Astrocyte (in vitro differentiated cells and primary cell): ENCODE data around the gene ATPAF2. TPM values are rescaled to one million over a fixed set of nuclear protein-coding genes. Genes with fewer than 3 reads are reported as not detected.

Source experiments
- DNase-seq: peaks from one replicate; pipeline ENCODE4 v3.0.0-alpha.2; 2010; ENCODE audit warnings: low read depth
- FAIRE-seq: peaks from 2 replicates; lab custom pipeline; 2011; peaks lifted over from hg19 to GRCh38; lab: Jason Lieb, UNC
- H2AFZ ChIP-seq: 2 replicates; pipeline ENCODE4 v1.6.0; 2012; ENCODE audit warnings: low read depth, low read length, inconsistent platforms
- H3K27ac ChIP-seq: 2 replicates; pipeline ENCODE4 v1.5.1; 2011; ENCODE audit warnings: low read depth, low read length, inconsistent platforms
- H3K27me3 ChIP-seq: 2 replicates; pipeline ENCODE4 v1.6.0; 2011; ENCODE audit warnings: low read length, inconsistent platforms; ENCODE audit not compliant: insufficient read depth
- H3K36me3 ChIP-seq: 2 replicates; pipeline ENCODE4 v1.5.1; 2011; ENCODE audit warnings: low read length, inconsistent platforms; ENCODE audit not compliant: insufficient read depth
- H3K4me1 ChIP-seq: 2 replicates; pipeline ENCODE4 v1.5.1; 2011; ENCODE audit warnings: low read length, inconsistent platforms; ENCODE audit not compliant: insufficient read depth
- H3K4me2 ChIP-seq: 2 replicates; pipeline ENCODE4 v1.6.0; 2012; ENCODE audit warnings: low read length, inconsistent platforms
- H3K4me3 ChIP-seq: 2 replicates; pipeline ENCODE4 v1.5.1; 2011; ENCODE audit warnings: low read depth, mild to moderate bottlenecking, low read length, inconsistent platforms; ENCODE audit not compliant: insufficient read depth
- H3K79me2 ChIP-seq: 2 replicates; pipeline ENCODE4 v1.6.0; 2012; ENCODE audit warnings: mild to moderate bottlenecking, low read length, inconsistent platforms; ENCODE audit not compliant: insufficient read depth
- H3K9ac ChIP-seq: 2 replicates; pipeline ENCODE4 v1.6.0; 2012; ENCODE audit warnings: mild to moderate bottlenecking, low read length, inconsistent platforms
- H3K9me3 ChIP-seq: 2 replicates; pipeline ENCODE4 v1.5.1; 2012; ENCODE audit warnings: low read depth, mild to moderate bottlenecking, low read length, inconsistent platforms; ENCODE audit not compliant: insufficient read depth
- H4K20me1 ChIP-seq: 2 replicates; pipeline ENCODE4 v1.6.0; 2012; ENCODE audit warnings: low read length, inconsistent platforms; ENCODE audit not compliant: insufficient read depth
- H3K27ac Mint-ChIP-seq: one replicate; pipeline ENCODE4 v1.8.0; 2021; ENCODE audit warnings: mild to moderate bottlenecking, mixed read lengths; ENCODE audit not compliant: unreplicated experiment
- H3K27me3 Mint-ChIP-seq: one replicate; pipeline ENCODE4 v1.8.0; 2021; ENCODE audit warnings: low read depth, mixed read lengths; ENCODE audit not compliant: unreplicated experiment
- H3K36me3 Mint-ChIP-seq: one replicate; pipeline ENCODE4 v1.8.0; 2021; ENCODE audit warnings: low read depth, mixed read lengths; ENCODE audit not compliant: unreplicated experiment
- H3K4me1 Mint-ChIP-seq: one replicate; pipeline ENCODE4 v1.8.0; 2021; ENCODE audit warnings: low read depth, mixed read lengths; ENCODE audit not compliant: unreplicated experiment
- H3K4me3 Mint-ChIP-seq: one replicate; pipeline ENCODE4 v1.8.0; 2021; ENCODE audit warnings: mild to moderate bottlenecking, moderate library complexity, mixed read lengths; ENCODE audit not compliant: unreplicated experiment
- H3K9me3 Mint-ChIP-seq: one replicate; pipeline ENCODE4 v1.8.0; 2021; ENCODE audit warnings: mild to moderate bottlenecking, mixed read lengths; ENCODE audit not compliant: unreplicated experiment
- EZH2 ChIP-seq: IDR thresholded peaks from 2 replicates; pipeline ENCODE4 v1.6.1; 2012; ENCODE audit warnings: mild to moderate bottlenecking, low read length, inconsistent platforms; ENCODE audit not compliant: insufficient read depth
- total RNA-seq: library from RNA; stranded (reverse); gene quantifications from 2 replicates; pipeline ENCODE4 v1.2.1, GENCODE V29; 2021
- TF ChIP-seq, protein P1 (sequence below): IDR thresholded peaks from 2 replicates; pipeline ENCODE4 v1.5.1; 2011; ENCODE audit warnings: low read depth, mild to moderate bottlenecking, inconsistent platforms, low read length, moderate library complexity; ENCODE audit not compliant: insufficient read depth

ATPAF2 gene
- total RNA-seq, 1 donor from 2014 or later: 24.8 TPM

DNA sequence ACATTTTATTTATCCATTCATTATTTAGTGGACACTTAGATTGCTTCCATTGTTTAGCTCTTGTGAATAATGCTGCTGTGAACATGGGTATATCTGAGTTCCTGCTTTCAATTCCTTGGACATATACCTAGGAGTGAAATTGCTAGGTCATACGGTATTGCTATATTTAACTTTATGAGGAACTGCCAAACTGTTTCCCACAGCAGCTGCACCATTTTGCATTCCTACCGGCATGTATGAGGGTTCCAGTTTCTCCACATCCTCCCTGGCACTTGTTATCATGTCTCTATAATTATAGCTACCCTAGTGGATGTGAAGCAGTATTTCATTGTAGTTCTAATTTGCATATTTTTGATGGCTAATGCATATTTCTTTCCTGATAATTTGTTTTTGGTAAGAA, 25.1 kb upstream of the ATPAF2 start:
- H3K27ac Mint-ChIP-seq: no peak overlapping the region
- Histone ChIP-seq H4K20me1 (no peaks in the 10 kb centered on the region), H3K4me3 (no peak overlapping the region), H2AFZ (no peak overlapping the region), H3K27ac (no peak overlapping the region), H3K79me2 (no peaks in the 10 kb centered on the region), H3K36me3 (peaks cover 2% of the 10 kb centered on the region), H3K4me2 (no peak overlapping the region), H3K9me3 (no peaks in the 10 kb centered on the region), H3K27me3 (no peaks in the 10 kb centered on the region), H3K9ac (no peak overlapping the region), H3K4me1 (no peaks in the 10 kb centered on the region)
- H3K27me3 Mint-ChIP-seq: no peaks in the 10 kb centered on the region
- DNase-seq (no peak), FAIRE-seq (no peak)
- TF ChIP-seq, protein P1, sequence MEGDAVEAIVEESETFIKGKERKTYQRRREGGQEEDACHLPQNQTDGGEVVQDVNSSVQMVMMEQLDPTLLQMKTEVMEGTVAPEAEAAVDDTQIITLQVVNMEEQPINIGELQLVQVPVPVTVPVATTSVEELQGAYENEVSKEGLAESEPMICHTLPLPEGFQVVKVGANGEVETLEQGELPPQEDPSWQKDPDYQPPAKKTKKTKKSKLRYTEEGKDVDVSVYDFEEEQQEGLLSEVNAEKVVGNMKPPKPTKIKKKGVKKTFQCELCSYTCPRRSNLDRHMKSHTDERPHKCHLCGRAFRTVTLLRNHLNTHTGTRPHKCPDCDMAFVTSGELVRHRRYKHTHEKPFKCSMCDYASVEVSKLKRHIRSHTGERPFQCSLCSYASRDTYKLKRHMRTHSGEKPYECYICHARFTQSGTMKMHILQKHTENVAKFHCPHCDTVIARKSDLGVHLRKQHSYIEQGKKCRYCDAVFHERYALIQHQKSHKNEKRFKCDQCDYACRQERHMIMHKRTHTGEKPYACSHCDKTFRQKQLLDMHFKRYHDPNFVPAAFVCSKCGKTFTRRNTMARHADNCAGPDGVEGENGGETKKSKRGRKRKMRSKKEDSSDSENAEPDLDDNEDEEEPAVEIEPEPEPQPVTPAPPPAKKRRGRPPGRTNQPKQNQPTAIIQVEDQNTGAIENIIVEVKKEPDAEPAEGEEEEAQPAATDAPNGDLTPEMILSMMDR: no peak
- TF ChIP-seq EZH2: no peak
- no peak overlapping the region for H3K4me3 Mint-ChIP-seq
- peaks cover 9% of the 10 kb centered on the region for H3K4me1 Mint-ChIP-seq
- no peaks in the 10 kb centered on the region for H3K9me3 Mint-ChIP-seq
- H3K36me3 Mint-ChIP-seq: peaks cover 17% of the 10 kb centered on the region

DNA sequence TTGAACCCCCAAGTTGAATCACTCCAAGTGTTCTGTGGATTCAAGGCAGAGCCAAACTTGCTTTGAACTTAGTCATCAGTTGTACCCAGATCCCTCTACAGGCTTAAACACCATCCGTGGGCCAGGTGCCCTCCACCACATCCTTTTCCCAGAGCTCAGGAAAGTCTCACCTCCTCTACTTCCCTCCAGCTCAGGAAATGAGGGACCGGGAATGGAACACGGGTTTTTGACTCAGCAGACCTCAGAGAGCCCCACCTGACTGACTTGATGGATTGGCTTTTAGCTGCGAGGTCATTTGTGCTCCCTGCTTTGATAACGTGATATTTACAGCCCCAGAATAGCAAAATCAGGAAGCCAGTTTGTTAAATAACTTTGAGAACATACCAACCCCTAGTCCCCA, 20.3 kb upstream of the ATPAF2 start:
- no peaks in the 10 kb centered on the region for H3K27me3 ChIP-seq
- FAIRE-seq: no peak
- Mint-ChIP-seq H3K4me3 (no peak overlapping the region), H3K36me3 (peaks cover 11% of the 10 kb centered on the region), H3K27me3 (no peaks in the 10 kb centered on the region), H3K27ac (no peak overlapping the region), H3K4me1 (no peaks in the 10 kb centered on the region), H3K9me3 (no peaks in the 10 kb centered on the region)
- no peaks in the 10 kb centered on the region for H3K79me2 ChIP-seq
- TF ChIP-seq, protein P1: no peak
- TF ChIP-seq EZH2: no peak
- no peaks in the 10 kb centered on the region for H3K9me3 ChIP-seq
- no peak overlapping the region for H3K4me3 ChIP-seq
- H3K9ac ChIP-seq: no peak overlapping the region
- no peaks in the 10 kb centered on the region for H4K20me1 ChIP-seq
- no peaks in the 10 kb centered on the region for H3K4me1 ChIP-seq
- H3K4me2 ChIP-seq: no peak overlapping the region
- no peak overlapping the region for H2AFZ ChIP-seq
- H3K36me3 ChIP-seq: peaks cover 6% of the 10 kb centered on the region
- no peak for DNase-seq
- H3K27ac ChIP-seq: no peak overlapping the region

DNA sequence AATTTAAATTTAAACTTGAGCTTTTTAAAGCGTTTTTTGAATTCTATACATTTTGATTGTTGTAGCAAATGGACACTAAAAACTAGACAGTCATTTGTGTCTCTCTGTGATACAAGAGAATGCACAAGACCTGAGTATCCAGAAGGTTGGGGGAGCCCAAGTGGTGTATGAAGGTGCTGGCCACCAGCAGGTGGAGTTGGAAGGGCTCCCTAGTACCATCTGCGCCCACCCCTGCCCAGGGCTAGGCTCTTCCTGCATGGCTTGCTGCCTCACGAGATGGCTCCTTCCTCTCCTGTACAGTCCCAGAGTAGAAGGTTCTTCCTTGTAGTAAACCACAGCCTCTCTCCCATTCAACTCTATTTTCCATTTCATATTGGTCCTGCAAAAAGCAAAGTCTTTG, 17.2 kb upstream of the ATPAF2 start:
- no peak overlapping the region for H3K4me2 ChIP-seq
- no peak overlapping the region for H3K27ac ChIP-seq
- Mint-ChIP-seq H3K27ac (no peak overlapping the region), H3K27me3 (no peaks in the 10 kb centered on the region), H3K36me3 (peaks cover 11% of the 10 kb centered on the region), H3K4me1 (no peaks in the 10 kb centered on the region), H3K9me3 (no peaks in the 10 kb centered on the region), H3K4me3 (no peak overlapping the region)
- peaks cover 9% of the 10 kb centered on the region for H3K36me3 ChIP-seq
- H4K20me1 ChIP-seq: peaks cover 3% of the 10 kb centered on the region
- FAIRE-seq (no peak), DNase-seq (no peak)
- TF ChIP-seq EZH2: no peak
- TF ChIP-seq, protein P1: no peak
- no peaks in the 10 kb centered on the region for H3K4me1 ChIP-seq
- no peak overlapping the region for H2AFZ ChIP-seq
- H3K4me3 ChIP-seq: no peak overlapping the region
- H3K27me3 ChIP-seq: no peaks in the 10 kb centered on the region
- no peaks in the 10 kb centered on the region for H3K79me2 ChIP-seq
- no peak overlapping the region for H3K9ac ChIP-seq
- H3K9me3 ChIP-seq: no peaks in the 10 kb centered on the region
